Loucy (cell line): ENCODE results near the gene LYZL6.

Experiments
- H2AFZ ChIP-seq: fragments of 200-600 bp; sonication (generic); 2 replicates; pipeline ENCODE4 v1.6.0; 2016; ENCODE audit warnings: antibody characterized with exemption, mild to moderate bottlenecking, low read length, moderate library complexity
- H3F3A ChIP-seq: fragments of 200-600 bp; 2 replicates; pipeline ENCODE4 v1.6.0; 2016; ENCODE audit warnings: antibody characterized with exemption, low read depth, mild to moderate bottlenecking
- H3K27me3 ChIP-seq: fragments of 200-600 bp; sonication (generic); 2 replicates; pipeline ENCODE4 v1.6.1; 2014; ENCODE audit warnings: low read length, mild to moderate bottlenecking; ENCODE audit not compliant: insufficient read depth, poor library complexity, severe bottlenecking
- H3K36me3 ChIP-seq: fragments of 200-600 bp; sonication (generic); 2 replicates; pipeline ENCODE4 v1.6.1; 2016; ENCODE audit warnings: low read length; ENCODE audit not compliant: insufficient read depth
- H3K4me1 ChIP-seq: fragments of 200-600 bp; sonication (generic); 2 replicates; pipeline ENCODE4 v1.5.1; 2014; ENCODE audit warnings: low read length, mild to moderate bottlenecking; ENCODE audit not compliant: insufficient read depth, poor library complexity, severe bottlenecking
- H3K4me2 ChIP-seq: fragments of 200-600 bp; sonication (generic); 2 replicates; pipeline ENCODE4 v1.6.0; 2014; ENCODE audit warnings: antibody characterized with exemption, low read length, low read depth, mild to moderate bottlenecking; ENCODE audit not compliant: poor library complexity, severe bottlenecking
- H3K4me3 ChIP-seq: fragments of 200-600 bp; sonication (generic); 2 replicates; pipeline ENCODE4 v1.5.1; 2014; ENCODE audit warnings: low read length, mild to moderate bottlenecking, mixed read lengths; ENCODE audit not compliant: poor library complexity, severe bottlenecking
- H3K79me2 ChIP-seq: fragments of 200-600 bp; sonication (generic); 2 replicates; pipeline ENCODE4 v1.6.1; 2014; ENCODE audit warnings: low read length; ENCODE audit not compliant: insufficient read depth
- H3K9ac ChIP-seq: fragments of 200-600 bp; sonication (generic); 2 replicates; pipeline ENCODE4 v1.6.0; 2014; ENCODE audit warnings: mild to moderate bottlenecking, low read depth, low read length, moderate library complexity; ENCODE audit not compliant: poor library complexity, severe bottlenecking
- H3K9me2 ChIP-seq: fragments of 200-600 bp; sonication (generic); replicated peaks from 2 replicates; pipeline ENCODE4 v1.6.1; 2016; ENCODE audit warnings: low read depth, low read length, mixed read lengths
- H3K9me3 ChIP-seq: fragments of 200-600 bp; sonication (generic); 2 replicates; pipeline ENCODE4 v1.6.1; 2014; ENCODE audit warnings: mild to moderate bottlenecking, antibody characterized with exemption, low read length, low read depth; ENCODE audit not compliant: insufficient read depth
- H4K20me1 ChIP-seq: fragments of 200-600 bp; sonication (generic); 2 replicates; pipeline ENCODE4 v1.6.0; 2014; ENCODE audit warnings: antibody characterized with exemption, low read length, mild to moderate bottlenecking; ENCODE audit not compliant: insufficient read depth, poor library complexity, severe bottlenecking
- EZH2phosphoT487 ChIP-seq: fragments of 200-600 bp; IDR thresholded peaks from 2 replicates; pipeline ENCODE4 v1.6.1; 2018; ENCODE audit warnings: antibody characterized with exemption, mild to moderate bottlenecking, moderate library complexity, borderline replicate concordance
- TF ChIP-seq, protein P1 (sequence below): fragments of 200-600 bp; sonication (generic); conservative IDR thresholded peaks from 2 replicates; pipeline ENCODE4 v1.5.1; 2014; ENCODE audit warnings: mild to moderate bottlenecking, antibody characterized with exemption, low read length

LYZL6 gene

GRCh38 chr17:35889241-35889640 lies 54.3 kb downstream of the LYZL6 start:
- TF ChIP-seq EZH2phosphoT487: no peak
- TF ChIP-seq, protein P1, sequence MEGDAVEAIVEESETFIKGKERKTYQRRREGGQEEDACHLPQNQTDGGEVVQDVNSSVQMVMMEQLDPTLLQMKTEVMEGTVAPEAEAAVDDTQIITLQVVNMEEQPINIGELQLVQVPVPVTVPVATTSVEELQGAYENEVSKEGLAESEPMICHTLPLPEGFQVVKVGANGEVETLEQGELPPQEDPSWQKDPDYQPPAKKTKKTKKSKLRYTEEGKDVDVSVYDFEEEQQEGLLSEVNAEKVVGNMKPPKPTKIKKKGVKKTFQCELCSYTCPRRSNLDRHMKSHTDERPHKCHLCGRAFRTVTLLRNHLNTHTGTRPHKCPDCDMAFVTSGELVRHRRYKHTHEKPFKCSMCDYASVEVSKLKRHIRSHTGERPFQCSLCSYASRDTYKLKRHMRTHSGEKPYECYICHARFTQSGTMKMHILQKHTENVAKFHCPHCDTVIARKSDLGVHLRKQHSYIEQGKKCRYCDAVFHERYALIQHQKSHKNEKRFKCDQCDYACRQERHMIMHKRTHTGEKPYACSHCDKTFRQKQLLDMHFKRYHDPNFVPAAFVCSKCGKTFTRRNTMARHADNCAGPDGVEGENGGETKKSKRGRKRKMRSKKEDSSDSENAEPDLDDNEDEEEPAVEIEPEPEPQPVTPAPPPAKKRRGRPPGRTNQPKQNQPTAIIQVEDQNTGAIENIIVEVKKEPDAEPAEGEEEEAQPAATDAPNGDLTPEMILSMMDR: no peak
- Histone ChIP-seq H3K4me1 (peaks cover 12% of the 10 kb centered on the region), H3K9me3 (no peaks in the 10 kb centered on the region), H3K36me3 (no peaks in the 10 kb centered on the region), H3K9me2 (no peaks in the 10 kb centered on the region), H3F3A (no peaks in the 10 kb centered on the region), H3K4me2 (no peak overlapping the region), H3K79me2 (no peaks in the 10 kb centered on the region), H2AFZ (no peak overlapping the region; the same call in 1 of the 2 replicates), H4K20me1 (no peaks in the 10 kb centered on the region), H3K27me3 (no peaks in the 10 kb centered on the region), H3K4me3 (no peak overlapping the region), H3K9ac (no peak overlapping the region)
